ENCODE measurements around the gene RAB4A. TPM values are rescaled to one million over a fixed set of nuclear protein-coding genes. Genes with fewer than 3 reads are reported as not detected.

RAB4A gene
- total and polyA plus RNA-seq, 10 of the 15 experiments (the other 5 are each of a cell fraction or from before 2014, with no cell fraction given), result 4.0 to 35.8 (median 17.7) TPM

DNA sequence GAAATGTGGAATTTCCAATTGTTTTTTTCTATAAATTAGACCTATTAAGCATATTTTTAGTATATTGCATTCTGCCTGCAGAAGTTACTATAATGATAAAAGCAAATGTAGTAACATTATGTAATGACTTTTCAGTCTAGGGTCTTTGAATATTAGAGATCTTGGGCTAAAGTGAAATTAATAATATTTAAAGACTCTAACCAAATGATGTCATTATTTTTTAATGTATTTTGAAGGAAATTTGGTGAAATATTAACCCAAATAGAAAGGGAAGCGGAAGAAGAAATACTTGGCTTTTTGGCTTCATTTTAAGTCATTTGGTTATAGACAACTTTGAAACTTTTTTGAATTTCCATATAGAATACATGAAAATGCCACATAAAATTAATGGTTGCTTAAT lies 26.8 kb downstream of the RAB4A start (continued):
- TF ChIP-seq BACH1 (IDR thresholded peaks at IDR 0.05; ENCODE audit: borderline replicate concordance) (no peak), ZZZ3 (IDR thresholded peaks at IDR 0.05; ENCODE audit: control insufficient read depth, insufficient read length, low read depth) (no peak), ZNF24 (IDR thresholded peaks at IDR 0.05) (no peak), ATF3 (IDR thresholded peaks at IDR 0.05; ENCODE audit: borderline replicate concordance, extremely low read depth, low read depth, low read length) (no peak)
- TF ChIP-seq, protein P1, sequence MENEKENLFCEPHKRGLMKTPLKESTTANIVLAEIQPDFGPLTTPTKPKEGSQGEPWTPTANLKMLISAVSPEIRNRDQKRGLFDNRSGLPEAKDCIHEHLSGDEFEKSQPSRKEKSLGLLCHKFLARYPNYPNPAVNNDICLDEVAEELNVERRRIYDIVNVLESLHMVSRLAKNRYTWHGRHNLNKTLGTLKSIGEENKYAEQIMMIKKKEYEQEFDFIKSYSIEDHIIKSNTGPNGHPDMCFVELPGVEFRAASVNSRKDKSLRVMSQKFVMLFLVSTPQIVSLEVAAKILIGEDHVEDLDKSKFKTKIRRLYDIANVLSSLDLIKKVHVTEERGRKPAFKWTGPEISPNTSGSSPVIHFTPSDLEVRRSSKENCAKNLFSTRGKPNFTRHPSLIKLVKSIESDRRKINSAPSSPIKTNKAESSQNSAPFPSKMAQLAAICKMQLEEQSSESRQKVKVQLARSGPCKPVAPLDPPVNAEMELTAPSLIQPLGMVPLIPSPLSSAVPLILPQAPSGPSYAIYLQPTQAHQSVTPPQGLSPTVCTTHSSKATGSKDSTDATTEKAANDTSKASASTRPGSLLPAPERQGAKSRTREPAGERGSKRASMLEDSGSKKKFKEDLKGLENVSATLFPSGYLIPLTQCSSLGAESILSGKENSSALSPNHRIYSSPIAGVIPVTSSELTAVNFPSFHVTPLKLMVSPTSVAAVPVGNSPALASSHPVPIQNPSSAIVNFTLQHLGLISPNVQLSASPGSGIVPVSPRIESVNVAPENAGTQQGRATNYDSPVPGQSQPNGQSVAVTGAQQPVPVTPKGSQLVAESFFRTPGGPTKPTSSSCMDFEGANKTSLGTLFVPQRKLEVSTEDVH (IDR thresholded peaks at IDR 0.05; ENCODE audit: low read depth, partially characterized antibody), result no peak

DNA sequence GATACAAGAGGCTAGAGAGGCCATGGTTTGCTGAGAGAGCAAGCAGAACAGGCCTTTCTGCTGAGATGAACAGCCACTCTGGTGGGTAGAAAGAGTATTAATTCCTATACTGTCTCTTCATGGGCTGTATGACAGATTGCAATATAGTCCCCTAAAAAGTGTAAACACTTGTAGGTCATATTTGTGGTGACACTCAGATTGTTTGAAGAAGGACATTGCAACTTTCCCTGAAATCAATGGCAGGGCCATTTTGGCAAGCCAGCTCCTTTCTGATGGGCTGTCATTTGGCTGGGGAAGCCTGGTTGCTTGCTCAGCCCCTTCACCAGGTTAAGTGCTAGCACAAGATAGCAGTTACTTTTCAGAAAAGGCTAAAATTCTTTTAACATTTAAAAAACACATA lies 27.5 kb downstream of the RAB4A start:
- SMC1A ChIA-PET (ENCODE audit: uncharacterized antibody, unreplicated experiment), result no interaction called here
- DNase-seq (ENCODE audit: low read depth, low spot score), result no peak

More for the DNA sequence above, 27.5 kb downstream of the RAB4A start:
- CTCF ChIA-PET, result interaction anchor here (1.0 kb wide), 1 partner anchor 307 kb away, joined by 3 read pairs; no protein-coding TSS in a partner anchor
- POLR2A ChIA-PET, result no interaction called here
- Histone ChIP-seq H3K4me3 (no peak overlapping the region), H2AFZ (ENCODE audit: control insufficient read depth, low read depth, low read length) (no peak overlapping the region), H3K4me2 (ENCODE audit: control insufficient read depth, insufficient read depth) (no peak overlapping the region), H4K20me1 (ENCODE audit: control insufficient read depth, insufficient read depth) (no peaks in the 10 kb centered on the region), H3K79me2 (ENCODE audit: control insufficient read depth, insufficient read depth, low read length) (no peaks in the 10 kb centered on the region), H3K36me3 (ENCODE audit: control insufficient read depth in 2 of 2, insufficient read depth in 2 of 2, low read length in 1 of 2) (peaks cover 0 to 5% of the 10 kb centered on the region in 2 experiments; a peak in 1 of 4 replicates), H3K4me1 (ENCODE audit: control insufficient read depth, insufficient read depth, low read length) (no peaks in the 10 kb centered on the region), H3K27me3 (replicated peaks in 1 of 2; ENCODE audit: control insufficient read depth in 2 of 2, insufficient read depth in 2 of 2, low read length in 1 of 2) (no peaks in the 10 kb centered on the region), H3K9ac (ENCODE audit: control insufficient read depth, insufficient read depth, low read length) (no peak overlapping the region), H3K27ac (ENCODE audit: control insufficient read depth, insufficient read depth) (no peak overlapping the region), H3K9me3 (replicated peaks; ENCODE audit: control insufficient read depth, insufficient read depth, low read length) (no peaks in the 10 kb centered on the region)
- TF ChIP-seq TCF7 (IDR thresholded peaks at IDR 0.05; ENCODE audit: borderline replicate concordance) (no peak), NR2C2 (IDR thresholded peaks at IDR 0.05; ENCODE audit: borderline replicate concordance, control insufficient read depth, insufficient read length, low read depth) (no peak), FOXM1 (IDR thresholded peaks at IDR 0.05; ENCODE audit: low read depth, low read length) (no peak), SMAD1 (IDR thresholded peaks at IDR 0.05; ENCODE audit: low read depth, partially characterized antibody) (no peak), CREB1 (IDR thresholded peaks at IDR 0.05; ENCODE audit: low read depth) (no peak), BRCA1 (IDR thresholded peaks at IDR 0.05; ENCODE audit: low read depth, low read length) (no peak), LARP7 (IDR thresholded peaks at IDR 0.05) (no peak), RB1 (IDR thresholded peaks at IDR 0.05; ENCODE audit: borderline replicate concordance) (no peak), STAT1 (conservative IDR thresholded peaks at IDR 0.05) (no peak), BACH1 (IDR thresholded peaks at IDR 0.05; ENCODE audit: borderline replicate concordance) (no peak), EED (IDR thresholded peaks at IDR 0.05; ENCODE audit: low read depth) (no peak)
- TF ChIP-seq, protein P2, sequence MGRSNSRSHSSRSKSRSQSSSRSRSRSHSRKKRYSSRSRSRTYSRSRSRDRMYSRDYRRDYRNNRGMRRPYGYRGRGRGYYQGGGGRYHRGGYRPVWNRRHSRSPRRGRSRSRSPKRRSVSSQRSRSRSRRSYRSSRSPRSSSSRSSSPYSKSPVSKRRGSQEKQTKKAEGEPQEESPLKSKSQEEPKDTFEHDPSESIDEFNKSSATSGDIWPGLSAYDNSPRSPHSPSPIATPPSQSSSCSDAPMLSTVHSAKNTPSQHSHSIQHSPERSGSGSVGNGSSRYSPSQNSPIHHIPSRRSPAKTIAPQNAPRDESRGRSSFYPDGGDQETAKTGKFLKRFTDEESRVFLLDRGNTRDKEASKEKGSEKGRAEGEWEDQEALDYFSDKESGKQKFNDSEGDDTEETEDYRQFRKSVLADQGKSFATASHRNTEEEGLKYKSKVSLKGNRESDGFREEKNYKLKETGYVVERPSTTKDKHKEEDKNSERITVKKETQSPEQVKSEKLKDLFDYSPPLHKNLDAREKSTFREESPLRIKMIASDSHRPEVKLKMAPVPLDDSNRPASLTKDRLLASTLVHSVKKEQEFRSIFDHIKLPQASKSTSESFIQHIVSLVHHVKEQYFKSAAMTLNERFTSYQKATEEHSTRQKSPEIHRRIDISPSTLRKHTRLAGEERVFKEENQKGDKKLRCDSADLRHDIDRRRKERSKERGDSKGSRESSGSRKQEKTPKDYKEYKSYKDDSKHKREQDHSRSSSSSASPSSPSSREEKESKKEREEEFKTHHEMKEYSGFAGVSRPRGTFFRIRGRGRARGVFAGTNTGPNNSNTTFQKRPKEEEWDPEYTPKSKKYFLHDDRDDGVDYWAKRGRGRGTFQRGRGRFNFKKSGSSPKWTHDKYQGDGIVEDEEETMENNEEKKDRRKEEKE (IDR thresholded peaks at IDR 0.05), result no peak
- in situ Hi-C loops (cut with MboI), result no loop called here
- RAD21 ChIA-PET (ENCODE audit: unreplicated experiment), result interaction anchor here (1.4 kb wide), 1 partner anchor 184 kb away, joined by 3 read pairs; no protein-coding TSS in a partner anchor
- ATAC-seq (no peak), FAIRE-seq (no peak)
- BruUV-seq (replicated peaks), result no TSS peak
- intact Hi-C loops (cut with micrococcal nuclease; ENCODE audit: unreplicated experiment), result no loop called here
